ENCODE results near the gene KIAA0040. TPM values are rescaled to one million over a fixed set of nuclear protein-coding genes. Genes with fewer than 3 reads are reported as not detected.

Gene KIAA0040
- total RNA-seq, 4 donors from 2014 or later: 3.3 to 22.7 (median 10.3) TPM

DNA sequence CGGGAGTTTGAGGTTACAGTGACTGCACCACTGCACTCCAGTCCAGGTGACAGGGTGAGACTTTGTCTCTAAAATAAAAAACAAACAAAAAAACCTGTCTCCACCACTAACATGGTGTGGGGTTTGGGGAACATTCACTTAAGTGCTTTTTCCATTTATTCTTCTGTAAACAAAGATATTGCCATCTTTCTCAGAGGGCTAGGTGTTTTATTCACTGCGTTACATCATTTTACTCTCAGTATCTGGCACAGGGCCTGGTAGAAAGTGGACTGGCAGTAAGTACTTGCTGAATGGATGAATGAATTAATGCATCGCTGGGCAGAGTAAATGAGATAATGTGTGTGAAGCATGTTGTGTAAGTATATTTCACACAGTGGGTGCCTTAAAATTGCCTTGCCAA lies 20.1 kb downstream of the KIAA0040 start:
- 89 to 93% methylated on average over 3 of the region's 3 CpGs for WGBS, 2 donors
- intact Hi-C loops (cut with DNase I): no loop called here
- H3K27ac ChIP-seq: no peak overlapping the region
- peaks cover 0 to 6% (median 0%) of the 10 kb centered on the region in 3 donors for H3K4me1 ChIP-seq
- no peaks in the 10 kb centered on the region for H3K27me3 ChIP-seq
- H3K36me3 ChIP-seq: peaks cover 0 to 42% (median 0%) of the 10 kb centered on the region in 3 donors
- TF ChIP-seq, protein P1, sequence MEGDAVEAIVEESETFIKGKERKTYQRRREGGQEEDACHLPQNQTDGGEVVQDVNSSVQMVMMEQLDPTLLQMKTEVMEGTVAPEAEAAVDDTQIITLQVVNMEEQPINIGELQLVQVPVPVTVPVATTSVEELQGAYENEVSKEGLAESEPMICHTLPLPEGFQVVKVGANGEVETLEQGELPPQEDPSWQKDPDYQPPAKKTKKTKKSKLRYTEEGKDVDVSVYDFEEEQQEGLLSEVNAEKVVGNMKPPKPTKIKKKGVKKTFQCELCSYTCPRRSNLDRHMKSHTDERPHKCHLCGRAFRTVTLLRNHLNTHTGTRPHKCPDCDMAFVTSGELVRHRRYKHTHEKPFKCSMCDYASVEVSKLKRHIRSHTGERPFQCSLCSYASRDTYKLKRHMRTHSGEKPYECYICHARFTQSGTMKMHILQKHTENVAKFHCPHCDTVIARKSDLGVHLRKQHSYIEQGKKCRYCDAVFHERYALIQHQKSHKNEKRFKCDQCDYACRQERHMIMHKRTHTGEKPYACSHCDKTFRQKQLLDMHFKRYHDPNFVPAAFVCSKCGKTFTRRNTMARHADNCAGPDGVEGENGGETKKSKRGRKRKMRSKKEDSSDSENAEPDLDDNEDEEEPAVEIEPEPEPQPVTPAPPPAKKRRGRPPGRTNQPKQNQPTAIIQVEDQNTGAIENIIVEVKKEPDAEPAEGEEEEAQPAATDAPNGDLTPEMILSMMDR (IDR thresholded peaks at IDR 0.05): no peak
- no peak for TF ChIP-seq POLR2A (IDR thresholded peaks at IDR 0.05)
- no peak for DNase-seq
- no peaks in the 10 kb centered on the region for H3K9me3 ChIP-seq
- no peak overlapping the region for H3K4me3 ChIP-seq

DNA sequence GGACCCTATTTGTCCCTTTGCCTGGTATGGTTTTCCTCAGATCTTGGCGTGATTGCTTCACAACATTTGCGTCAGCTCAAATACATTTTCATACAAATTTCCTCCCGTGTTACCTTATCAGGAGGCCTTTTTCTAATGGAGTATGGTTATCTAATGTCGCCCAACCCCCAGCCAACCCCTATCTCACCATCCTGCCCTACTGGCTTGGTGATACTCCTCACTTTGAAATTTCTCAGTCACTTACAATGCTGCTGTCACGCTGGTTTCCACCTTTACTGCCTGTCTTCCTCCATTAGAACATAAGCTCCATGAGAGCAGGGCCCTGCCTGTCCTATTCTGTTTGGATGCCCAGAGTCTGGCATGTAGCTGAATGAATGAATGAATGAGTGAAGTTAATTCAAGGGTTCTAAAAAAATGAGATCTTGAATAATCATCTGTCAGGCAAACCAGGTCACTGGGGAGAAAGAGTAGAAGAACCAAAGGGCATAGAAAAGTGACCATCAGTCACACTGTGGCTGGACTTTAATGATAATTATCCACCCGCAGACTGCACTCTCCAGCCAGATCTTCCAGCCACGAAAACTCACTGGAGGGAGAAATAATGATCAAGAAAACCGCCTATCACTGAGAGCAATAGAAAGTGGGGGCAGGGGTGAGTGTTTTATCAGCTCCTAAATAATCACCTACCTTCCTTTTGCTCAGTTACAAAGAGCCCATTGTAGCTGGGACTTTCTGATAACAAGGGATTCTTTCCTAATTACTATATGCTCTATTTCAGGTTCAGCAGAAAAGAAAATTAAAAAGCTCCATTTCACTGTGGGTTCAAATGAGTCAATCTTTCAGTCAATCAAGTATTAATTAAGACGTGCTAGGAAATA lies 21.3 kb downstream of the KIAA0040 start:
- H3K4me1 ChIP-seq: peaks cover 0 to 6% (median 0%) of the 10 kb centered on the region in 3 donors
- DNase-seq: no peak
- H3K4me3 ChIP-seq: no peak overlapping the region
- H3K27me3 ChIP-seq: no peaks in the 10 kb centered on the region
- peaks cover 0 to 41% (median under 1%) of the 10 kb centered on the region in 3 donors for H3K36me3 ChIP-seq
- no peak overlapping the region for H3K27ac ChIP-seq
- 88 to 93% methylated on average over 9 of the region's 9 CpGs for WGBS, 2 donors
- no peaks in the 10 kb centered on the region for H3K9me3 ChIP-seq
- intact Hi-C loops (cut with DNase I): no loop called here
- TF ChIP-seq, protein P1 (IDR thresholded peaks at IDR 0.05): no peak
- no peak for TF ChIP-seq POLR2A (IDR thresholded peaks at IDR 0.05)

DNA sequence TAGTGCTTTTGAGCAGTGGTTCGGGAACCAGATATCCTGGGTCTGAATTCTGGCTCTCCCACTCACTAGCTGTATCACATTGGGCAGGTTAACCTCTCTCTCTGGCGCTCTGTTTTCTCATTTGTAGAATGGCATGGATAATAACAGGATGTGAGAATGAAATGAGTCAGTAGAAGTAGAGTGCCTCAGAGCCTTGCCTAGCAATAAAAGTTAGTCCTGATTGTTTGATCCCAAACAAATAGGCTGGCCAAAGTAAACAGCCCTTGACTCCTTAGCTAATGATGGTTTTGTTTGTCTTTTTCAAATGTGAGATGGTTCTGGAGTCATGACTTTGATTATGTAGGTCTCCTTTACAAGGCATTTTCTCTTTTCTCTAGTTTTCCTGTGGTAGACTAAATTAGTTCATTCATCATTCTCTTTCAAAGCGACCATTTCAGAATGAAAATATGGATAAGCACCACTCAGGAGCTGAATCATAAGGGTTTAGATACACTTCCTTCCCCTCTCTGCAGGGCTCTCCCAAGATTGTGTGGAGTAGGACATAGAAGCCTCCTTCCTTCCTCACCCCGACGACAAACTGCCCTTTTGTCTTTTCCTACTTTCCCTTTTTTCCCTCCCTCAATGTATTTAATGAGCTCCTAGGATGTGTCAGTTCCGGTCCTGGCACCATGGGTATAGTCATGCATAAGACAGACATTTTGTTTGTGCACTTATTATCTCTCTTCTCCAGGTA lies 23.1 kb downstream of the KIAA0040 start:
- Histone ChIP-seq H3K4me3 (no peak overlapping the region), H3K4me1 (peaks cover 0 to 6% (median 0%) of the 10 kb centered on the region in 3 donors), H3K9me3 (no peaks in the 10 kb centered on the region), H3K27me3 (no peaks in the 10 kb centered on the region), H3K27ac (no peak overlapping the region), H3K36me3 (peaks cover 0 to 56% (median 11%) of the 10 kb centered on the region in 3 donors)
- WGBS, 2 donors: 64 to 66% methylated on average over 6 of the region's 6 CpGs
- intact Hi-C loops (cut with DNase I): no loop called here
- TF ChIP-seq, protein P1 (IDR thresholded peaks at IDR 0.05): no peak
- no peak for TF ChIP-seq POLR2A (IDR thresholded peaks at IDR 0.05)
- no peak for DNase-seq

DNA sequence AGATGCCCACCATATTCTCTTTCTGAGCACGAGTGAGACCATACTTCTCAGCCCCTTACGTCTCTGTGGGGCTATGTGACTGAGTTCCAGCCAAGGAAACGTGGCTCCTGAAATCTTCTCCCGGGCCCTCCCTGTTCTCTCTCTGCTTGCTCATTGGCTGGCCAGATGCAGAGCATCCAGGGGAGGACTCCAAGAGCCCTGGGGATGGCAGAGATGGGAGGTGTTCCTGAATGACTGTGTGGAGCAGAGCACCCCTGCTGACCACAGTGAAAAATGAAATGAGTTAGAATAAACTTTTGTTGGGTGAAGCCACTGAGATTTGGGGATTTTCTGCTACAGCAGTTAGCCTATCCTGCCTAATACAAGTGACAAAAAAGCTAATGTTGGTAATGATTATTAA lies 23.8 kb downstream of the KIAA0040 start:
- H3K27me3 ChIP-seq: no peaks in the 10 kb centered on the region
- H3K9me3 ChIP-seq: no peaks in the 10 kb centered on the region
- H3K4me3 ChIP-seq: no peak overlapping the region
- peaks cover 0 to 63% (median 11%) of the 10 kb centered on the region in 3 donors for H3K36me3 ChIP-seq
- no peak for DNase-seq
- no peak for TF ChIP-seq POLR2A (IDR thresholded peaks at IDR 0.05)
- TF ChIP-seq, protein P1 (IDR thresholded peaks at IDR 0.05): no peak
- intact Hi-C loops (cut with DNase I): no loop called here
- H3K4me1 ChIP-seq: peaks cover 0 to 6% (median 0%) of the 10 kb centered on the region in 3 donors
- no peak overlapping the region for H3K27ac ChIP-seq
- WGBS, 2 donors: 87 to 90% methylated on average over 3 to 4 of the region's 4 CpGs

DNA sequence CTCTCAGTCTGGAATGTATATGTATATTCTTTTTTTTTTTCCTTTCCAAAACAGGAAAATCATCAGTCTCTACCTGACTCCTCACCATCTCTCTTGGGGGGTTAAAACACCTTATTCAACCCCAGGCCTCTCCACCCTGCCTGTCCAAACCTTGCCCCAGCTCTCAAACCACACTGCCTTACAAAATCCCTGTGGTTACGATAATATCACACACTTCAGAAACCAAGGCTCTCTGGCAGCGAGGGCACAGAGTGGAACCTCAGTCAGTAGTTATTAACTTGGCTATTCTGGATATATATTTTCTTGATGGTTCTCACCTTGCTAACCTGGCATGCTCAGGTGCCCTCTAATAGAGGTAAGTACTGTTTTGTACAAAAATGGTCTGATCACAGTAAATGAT lies 24.7 kb downstream of the KIAA0040 start:
- Histone ChIP-seq H3K4me1 (peaks cover 0 to 12% (median 4%) of the 10 kb centered on the region in 3 donors), H3K36me3 (peaks cover 0 to 70% (median 11%) of the 10 kb centered on the region in 3 donors), H3K27ac (no peak overlapping the region), H3K9me3 (no peaks in the 10 kb centered on the region), H3K27me3 (no peaks in the 10 kb centered on the region), H3K4me3 (no peak overlapping the region)
- 76 to 90% methylated on average over 2 of the region's 2 CpGs for WGBS, 2 donors
- DNase-seq: no peak
- intact Hi-C loops (cut with DNase I): no loop called here
- TF ChIP-seq, protein P1 (IDR thresholded peaks at IDR 0.05): no peak
- no peak for TF ChIP-seq POLR2A (IDR thresholded peaks at IDR 0.05)
